ENCODE measurements around the gene IFI35.

GRCh38 chr17:42997390-42997983 is 9.1 kb upstream of the IFI35 start:
- TF ChIP-seq POLR2A (IDR thresholded peaks at IDR 0.05), result no peak
- TF ChIP-seq CTCF (IDR thresholded peaks at IDR 0.05), result no peak
- no peak for TF ChIP-seq EP300 (IDR thresholded peaks at IDR 0.05)
